ENCODE data around the gene NXT1. TPM values are rescaled to one million over a fixed set of nuclear protein-coding genes. Genes with fewer than 3 reads are reported as not detected.

The NXT1 gene
- total RNA-seq: 20.1 and 20.2 TPM in 2 replicates

DNA sequence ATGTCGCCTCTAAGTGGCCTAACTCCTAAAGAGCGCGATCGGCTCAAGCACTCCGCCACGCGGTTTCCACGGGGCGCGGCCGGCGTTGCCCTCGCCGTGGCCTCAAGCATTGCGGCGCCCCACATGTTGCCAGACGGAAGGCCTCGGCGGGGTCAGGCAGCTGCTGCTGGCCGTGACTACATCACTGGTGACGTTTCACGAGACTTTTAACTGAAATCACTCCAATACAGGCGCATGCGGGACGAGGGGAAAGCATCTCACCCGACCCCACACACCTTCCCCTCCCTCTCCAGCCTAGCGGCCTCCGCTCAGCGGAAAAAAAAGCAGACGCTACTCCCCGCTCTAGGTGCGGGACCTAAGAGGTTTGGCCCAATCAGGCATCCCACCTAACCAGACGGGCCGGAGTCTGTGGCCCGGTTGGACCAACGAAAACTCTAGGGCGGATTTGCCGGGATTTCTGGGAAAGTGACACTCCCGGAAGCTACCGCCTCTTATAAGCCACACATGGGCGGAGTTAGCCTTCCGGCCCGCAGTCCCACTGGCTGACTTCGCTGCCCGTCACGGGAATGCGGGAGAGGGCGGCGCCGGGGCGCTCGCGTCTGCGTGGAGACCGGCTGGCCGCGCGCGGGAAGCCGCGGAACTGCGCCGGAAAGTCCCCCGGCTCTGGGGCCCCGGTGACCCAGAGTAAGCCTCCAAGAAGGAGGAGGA, at the start of gene NXT1:
TSS of gene NXT1 (plus strand) at position 596 of the 708 bp plus-strand sequence. CDS start 3,251 bp downstream, outside the sequence.

DNA sequence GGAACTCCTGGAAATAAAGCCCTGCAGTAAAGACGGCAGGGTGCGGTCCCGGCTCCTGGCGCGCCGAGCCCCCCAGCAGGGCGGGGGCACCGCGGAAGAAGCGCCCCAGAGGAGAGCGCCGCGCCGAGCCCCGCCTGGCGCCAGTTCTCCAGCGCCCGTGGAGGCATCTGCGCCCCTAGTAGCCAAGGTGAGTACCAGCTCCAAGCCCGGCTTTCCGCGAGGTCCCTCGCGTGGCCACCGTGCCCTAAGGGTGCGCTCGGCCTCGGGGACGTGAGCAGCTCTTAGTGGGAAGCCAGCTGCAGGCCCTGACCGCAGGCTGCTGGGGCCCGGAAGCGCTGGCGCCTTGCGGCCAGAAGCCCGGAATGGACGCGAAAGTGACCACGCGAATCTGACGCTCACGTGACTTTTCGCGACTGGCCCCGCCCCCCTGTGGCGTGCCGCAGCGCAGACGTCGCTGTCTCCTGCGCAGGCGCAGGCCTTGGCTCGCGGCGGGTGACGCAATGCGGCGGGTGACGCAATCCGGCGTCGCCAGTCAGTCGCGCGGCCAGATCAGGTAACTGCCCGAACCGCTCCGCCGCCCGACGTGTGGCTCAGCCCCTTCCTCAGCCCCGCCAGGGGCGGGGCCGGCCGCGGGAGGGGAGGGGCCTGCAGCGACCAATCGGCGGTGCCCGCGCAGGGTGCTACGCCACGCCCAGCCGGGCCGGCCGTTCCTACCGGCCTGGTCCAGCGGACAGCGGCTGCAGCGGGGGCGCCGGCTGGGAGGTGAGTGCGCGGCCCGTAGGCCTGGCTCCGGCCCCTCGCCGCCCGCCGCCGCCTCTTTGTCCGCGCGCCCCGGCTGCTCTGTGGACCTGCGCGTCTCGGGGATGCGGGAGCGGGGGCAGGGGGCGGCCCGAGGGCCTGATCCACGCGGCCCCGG, 11.1 kb downstream of the NXT1 start, which contains the start of gene GZF1:
TSS of gene GZF1 (plus strand) at position 707 of the 916 bp plus-strand sequence. CDS start 2,202 bp downstream, outside the sequence.

Other genes with a start within 250 kb of the NXT1 start
- gene GZF1, start 11.4 kb downstream of the NXT1 start, total RNA-seq: 22.6 and 25.5 TPM in 2 replicates
- gene NAPB, start 70.7 kb downstream of the NXT1 start, total RNA-seq: 14.0 and 14.5 TPM in 2 replicates
- gene CSTL1, start 88.9 kb downstream of the NXT1 start, total RNA-seq: not detected in 2 replicates
- gene CST11, start 102.1 kb downstream of the NXT1 start, total RNA-seq: not detected in 2 replicates
- gene CST8, start 140.3 kb downstream of the NXT1 start, total RNA-seq: not detected in 2 replicates
- not detected in 2 replicates for gene CST9L, start 217.7 kb downstream of the NXT1 start, total RNA-seq

Data from smooth muscle cell of the umbilical artery (primary cell).